Measurements from ENCODE around the gene INIP.

The INIP gene

GRCh38 chr9:112717661-112718331 is at the start of gene INIP:
Gene INIP (minus strand): TSS chr9:112718117. CDS start chr9:112716485, 1,632 bp downstream.
- DNase-seq (ENCODE audit: low read depth): peak; percentile 97
- peak within 1 kb of the TSS; percentile 94 for H3K4me3 ChIP-seq (ENCODE audit: low read depth, low read length)
- TF ChIP-seq CTCF (conservative IDR thresholded peaks at IDR 0.05; ENCODE audit: low read depth, low read length): peak; percentile 2

- DNase-seq (ENCODE audit: low read depth): no peak
- TF ChIP-seq CTCF (conservative IDR thresholded peaks at IDR 0.05; ENCODE audit: low read depth, low read length): no peak
- H3K4me3 ChIP-seq (ENCODE audit: low read depth, low read length): no peak overlapping the region
Measured at GRCh38 chr9:112765281-112765680, 47.4 kb upstream of the INIP start.

DNA sequence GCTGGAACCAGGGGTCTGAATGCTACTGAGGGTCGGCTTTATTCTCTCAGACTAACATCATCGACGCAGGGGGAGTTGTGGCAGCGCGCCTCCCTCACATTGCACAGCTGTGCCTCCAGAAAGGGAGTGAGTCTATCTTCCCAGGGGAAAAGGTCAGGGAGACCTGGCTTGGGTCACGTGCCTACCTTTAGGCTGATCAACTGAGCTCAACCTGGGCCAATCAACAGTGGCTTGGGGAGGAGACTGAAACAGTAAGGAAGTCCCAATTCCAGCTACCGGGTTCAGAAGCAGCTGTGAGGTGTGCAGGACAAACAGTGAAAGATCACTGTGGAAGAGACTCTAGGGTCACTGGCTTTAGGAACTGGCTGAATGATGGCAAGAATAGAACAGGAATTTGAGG is 46.9 kb upstream of the INIP start:
- no peak overlapping the region for H3K4me3 ChIP-seq (ENCODE audit: low read depth, low read length)
- DNase-seq (ENCODE audit: low read depth): no peak
- no peak for TF ChIP-seq CTCF (conservative IDR thresholded peaks at IDR 0.05; ENCODE audit: low read depth, low read length)

DNA sequence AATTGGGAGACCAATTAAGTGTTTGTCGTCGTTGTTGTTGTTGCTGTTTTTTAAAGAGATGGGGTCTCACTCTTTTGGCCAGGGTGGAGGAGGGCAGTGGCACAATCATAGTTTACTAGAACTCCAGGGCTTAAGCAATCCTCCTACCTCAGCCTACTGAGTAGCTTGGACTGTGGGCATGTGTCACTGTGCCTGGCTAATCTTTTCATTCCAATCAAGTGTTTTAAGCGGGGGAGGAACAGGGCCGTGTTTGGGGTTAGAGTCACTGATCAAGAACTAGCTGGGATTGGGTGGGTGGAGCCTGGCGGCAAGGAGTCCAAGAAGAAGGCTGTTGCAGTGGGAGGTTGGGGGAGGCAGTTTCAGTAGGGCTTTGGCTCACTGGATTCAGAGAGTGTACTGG is 46.4 kb upstream of the INIP start:
- no peak for DNase-seq (ENCODE audit: low read depth)
- TF ChIP-seq CTCF (conservative IDR thresholded peaks at IDR 0.05; ENCODE audit: low read depth, low read length): no peak
- no peak overlapping the region for H3K4me3 ChIP-seq (ENCODE audit: low read depth, low read length)

GRCh38 chr9:112762726-112763518 is 45.0 kb upstream of the INIP start:
- no peak for TF ChIP-seq CTCF (conservative IDR thresholded peaks at IDR 0.05; ENCODE audit: low read depth, low read length)
- no peak for DNase-seq (ENCODE audit: low read depth)
- no peak overlapping the region for H3K4me3 ChIP-seq (ENCODE audit: low read depth, low read length)

DNA sequence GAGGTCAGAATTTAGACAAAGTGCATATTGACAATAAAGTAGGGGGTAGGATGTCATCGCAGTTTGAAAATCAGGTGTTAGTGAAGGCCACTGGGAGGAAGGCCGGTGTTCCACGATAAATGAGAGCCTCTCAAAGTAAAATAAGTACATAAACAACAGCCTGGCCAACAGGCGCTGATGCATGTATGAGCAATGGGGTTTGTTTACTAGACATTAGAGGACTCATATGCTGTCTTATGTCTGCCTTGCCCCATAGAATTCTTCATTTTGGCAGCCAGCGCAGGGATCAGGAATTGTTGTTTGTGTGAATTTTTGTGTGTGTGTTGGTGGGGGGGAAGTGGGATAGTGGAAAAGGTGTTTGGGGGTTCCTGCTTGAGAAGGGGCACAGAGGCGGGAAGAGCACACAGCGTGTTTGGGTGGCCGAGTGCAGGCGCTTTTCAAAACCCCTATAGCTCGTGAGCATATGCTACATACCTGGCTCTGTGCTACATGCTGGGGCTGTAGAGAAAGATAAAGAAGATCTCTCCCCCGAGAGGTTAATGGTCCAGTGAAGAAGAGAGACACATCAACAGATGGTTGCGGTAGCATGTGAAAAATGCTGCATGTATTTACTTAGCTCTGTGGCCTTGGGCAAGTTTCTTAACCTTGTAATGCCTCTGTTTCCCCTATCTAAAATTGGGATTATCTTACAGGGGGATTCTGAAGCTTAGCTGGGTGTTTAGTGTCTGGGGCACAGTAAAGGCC is 44.2 kb upstream of the INIP start:
- TF ChIP-seq CTCF (conservative IDR thresholded peaks at IDR 0.05; ENCODE audit: low read depth, low read length): no peak
- no peak overlapping the region for H3K4me3 ChIP-seq (ENCODE audit: low read depth, low read length)
- no peak for DNase-seq (ENCODE audit: low read depth)
